K562 (cell line): ENCODE data around the gene SSTR5. TPM values are rescaled to one million over a fixed set of nuclear protein-coding genes. Genes with fewer than 3 reads are reported as not detected.

Experiments used
- ARID2 ChIP-seq: fragments of 450-650 bp; IDR thresholded peaks from 2 replicates; pipeline ENCODE4 v1.6.1; 2017; ENCODE audit warnings: antibody characterized with exemption, mild to moderate bottlenecking
- ATF3 ChIP-seq, 2 experiments: fragments of 450-650 bp in 1 of 2; sonication (generic) in 1 of 2; formaldehyde crosslinking in 1 of 2; IDR thresholded peaks in 1 of 2; conservative IDR thresholded peaks in 1 of 2; 2 replicates each; pipeline versions ENCODE4 v1.6.1 to v1.8.1; 2016 to 2023; ENCODE audit warnings: mild to moderate bottlenecking in 2 of 2, moderate library complexity in 2 of 2, inconsistent platforms in 1 of 2, missing genetic modification reagents in 1 of 2
- CBFA2T2 ChIP-seq: fragments of 450-650 bp; conservative IDR thresholded peaks from 2 replicates; pipeline ENCODE4 v1.6.1; 2017; ENCODE audit warnings: mild to moderate bottlenecking
- GABPA ChIP-seq: fragments of 200-800 bp; sonication (Bioruptor generic); conservative IDR thresholded peaks from 2 replicates; pipeline ENCODE4 v1.6.1; 2016; ENCODE audit warnings: low read depth, missing genetic modification characterization, missing compliant biosample characterization
- HDAC2 ChIP-seq: fragments of 450-650 bp; IDR thresholded peaks from 2 replicates; pipeline ENCODE4 v1.6.1; 2016; ENCODE audit warnings: mild to moderate bottlenecking
- MEF2D ChIP-seq: conservative IDR thresholded peaks from 2 replicates; pipeline ENCODE4 v1.6.1; 2016; ENCODE audit warnings: low read depth, missing genetic modification characterization, missing compliant biosample characterization
- POU5F1 ChIP-seq: fragments of 150-350 bp; IDR thresholded peaks from 2 replicates; pipeline ENCODE4 v1.6.1; 2014; ENCODE audit warnings: borderline replicate concordance, low read length, low read depth, mild to moderate bottlenecking; ENCODE audit not compliant: partially characterized antibody
- ZNF3 ChIP-seq: fragments of 250-450 bp; sonication (Bioruptor Pico); IDR thresholded peaks from 2 replicates; pipeline ENCODE4 v1.5.0; 2021; ENCODE audit warnings: mild to moderate bottlenecking, moderate library complexity
- polyA plus RNA-seq, 8 experiments: library from polyadenylated mRNA; depleted of rRNA in 4 of 8; stranded (reverse) in 5 of 8; unstranded in 3 of 8; fragments of >200 nt; fragmentation: Nextera tagmentation in 2 of 8; fragmentation: Illumina TruSeq in 1 of 8; extraction: Ambion mirVana in 2 of 8; extraction: Trizol in 1 of 8; gene quantifications; 2 replicates each; pipeline versions ENCODE4 v1.2.1 to v1.2.3, GENCODE V29; 2011 to 2014; ENCODE audit warnings: inconsistent platforms in 1 of 8, missing spikeins in 1 of 8
- total RNA-seq, 7 experiments: library from RNA; depleted of rRNA in 6 of 7; stranded (reverse); fragments of >200 nt in 6 of 7; fragmentation: Illumina TruSeq in 2 of 7; extraction: Trizol in 2 of 7; gene quantifications; 2 replicates each; pipeline versions ENCODE4 v1.2.1 to v1.2.3, GENCODE V29; 2011 to 2021; ENCODE audit warnings: low replicate concordance in 1 of 7
- TF ChIP-seq, protein P1 (sequence below): fragments of 250-450 bp; sonication (Bioruptor Pico); IDR thresholded peaks from 2 replicates; pipeline ENCODE4 v1.5.0; 2021

The SSTR5 gene
- total and polyA plus RNA-seq, 9 of the 15 experiments (the other 6 are each of a cell fraction or from before 2014, with no cell fraction given) = not detected

GRCh38 chr16:1095450-1096168 lies 23.1 kb downstream of the SSTR5 start (continued):
- no peak for TF ChIP-seq ARID2
- TF ChIP-seq ATF3 (IDR thresholded peaks at IDR 0.05) = no peak
- no peak for TF ChIP-seq ATF3 (CRISPR knock-in tag; conservative IDR thresholded peaks at IDR 0.05)
- no peak for TF ChIP-seq GABPA (tag)
- TF ChIP-seq CBFA2T2 = no peak
- TF ChIP-seq, protein P1, sequence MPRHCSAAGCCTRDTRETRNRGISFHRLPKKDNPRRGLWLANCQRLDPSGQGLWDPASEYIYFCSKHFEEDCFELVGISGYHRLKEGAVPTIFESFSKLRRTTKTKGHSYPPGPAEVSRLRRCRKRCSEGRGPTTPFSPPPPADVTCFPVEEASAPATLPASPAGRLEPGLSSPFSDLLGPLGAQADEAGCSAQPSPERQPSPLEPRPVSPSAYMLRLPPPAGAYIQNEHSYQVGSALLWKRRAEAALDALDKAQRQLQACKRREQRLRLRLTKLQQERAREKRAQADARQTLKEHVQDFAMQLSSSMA (CRISPR knock-in tag) = no peak
- no peak for TF ChIP-seq MEF2D (tag)
- TF ChIP-seq ZNF3 = no peak
- no peak for TF ChIP-seq HDAC2
- no peak for TF ChIP-seq POU5F1
- TF ChIP-seq, all 486 proteins: peak for 2
